Measurements from ENCODE around the gene CDC42EP5.
A peak's percentile ranks its signal among the peaks of the same experiment; 100 is the strongest.
"Not testable (repeated sequence)": the region's sequence is repeated elsewhere in the genome, so short reads cannot be mapped to it uniquely, and the experiment has no call there.

Gene CDC42EP5

GRCh38 chr19:54473071-54473891 is at the start of gene CDC42EP5:
CDC42EP5 (minus strand) TSS chr19:54473296; CDS start chr19:54465547, 7,749 bp downstream.
- DNase-seq = no peak

DNA sequence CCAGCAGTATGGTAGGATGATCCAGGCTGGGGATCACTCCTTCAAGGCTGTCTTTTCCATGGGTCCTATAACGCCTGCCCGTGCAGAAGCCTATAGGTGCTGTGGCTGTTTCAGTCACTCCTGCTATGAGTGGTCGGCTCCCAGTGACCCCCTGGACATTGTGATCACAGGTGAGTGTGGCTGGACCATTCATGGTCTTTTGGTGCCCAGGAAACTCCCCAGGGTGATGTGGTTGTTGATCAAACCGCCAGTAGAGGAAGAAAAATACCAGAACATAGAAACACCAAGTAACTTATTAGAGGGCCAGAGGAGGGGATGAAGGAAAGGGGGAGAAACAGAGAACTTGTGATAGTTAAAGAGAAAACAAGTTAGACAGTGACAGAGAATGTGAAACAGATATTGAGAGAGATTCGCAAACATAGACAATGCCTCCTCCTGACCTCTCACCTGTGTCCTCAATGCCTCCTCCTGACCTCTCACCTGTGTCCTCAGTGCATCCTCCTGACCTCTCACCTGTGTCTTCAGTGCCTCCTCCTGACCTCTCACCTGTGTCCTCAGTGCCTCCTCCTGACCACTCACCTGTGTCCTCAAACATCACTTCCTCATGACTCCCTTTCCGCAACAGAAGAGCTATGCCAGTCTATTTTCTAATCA is 48.9 kb upstream of the CDC42EP5 start:
- DNase-seq = no peak

GRCh38 chr19:54521022-54521859 is 48.1 kb upstream of the CDC42EP5 start:
- no peak for DNase-seq

DNA sequence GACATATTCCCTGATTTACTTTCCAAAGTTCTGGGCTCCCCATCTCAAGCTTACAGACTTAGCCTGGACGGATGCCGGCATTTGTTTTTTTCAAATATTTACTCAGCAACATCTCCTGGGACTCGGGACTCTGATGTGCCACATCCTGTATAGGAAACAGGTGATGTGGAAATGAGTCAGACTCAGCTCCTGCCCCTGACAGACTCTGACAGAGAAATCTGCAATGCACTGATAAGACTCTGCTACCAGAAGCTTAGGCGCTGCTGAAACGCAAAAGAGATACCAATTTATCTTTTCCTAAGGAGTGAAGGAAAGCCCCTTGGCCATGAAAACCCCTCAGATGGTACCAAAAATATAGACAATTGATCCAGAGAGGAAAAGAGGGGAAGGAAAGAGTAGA is 45.7 kb upstream of the CDC42EP5 start:
- DNase-seq = no peak

DNA sequence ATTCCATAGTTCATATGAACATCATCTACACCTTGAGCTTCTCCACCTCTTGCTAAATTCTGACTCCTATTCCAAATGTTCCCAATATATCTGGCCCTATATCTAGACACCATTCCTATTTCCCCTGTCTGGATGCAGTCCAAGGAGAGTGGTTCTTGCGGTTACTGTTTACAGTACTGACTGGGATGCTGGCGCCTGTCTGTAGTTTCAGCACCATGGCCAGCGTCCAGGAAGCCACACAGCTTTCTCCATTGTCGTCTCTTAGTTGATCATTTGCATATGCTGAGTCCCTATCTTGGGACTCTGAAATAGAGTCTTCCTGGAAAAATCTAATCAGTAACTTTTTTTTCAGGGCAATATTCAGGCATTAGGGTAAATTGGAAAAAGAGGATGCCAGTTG is 44.4 kb upstream of the CDC42EP5 start:
- peak; percentile 64 for DNase-seq

DNA sequence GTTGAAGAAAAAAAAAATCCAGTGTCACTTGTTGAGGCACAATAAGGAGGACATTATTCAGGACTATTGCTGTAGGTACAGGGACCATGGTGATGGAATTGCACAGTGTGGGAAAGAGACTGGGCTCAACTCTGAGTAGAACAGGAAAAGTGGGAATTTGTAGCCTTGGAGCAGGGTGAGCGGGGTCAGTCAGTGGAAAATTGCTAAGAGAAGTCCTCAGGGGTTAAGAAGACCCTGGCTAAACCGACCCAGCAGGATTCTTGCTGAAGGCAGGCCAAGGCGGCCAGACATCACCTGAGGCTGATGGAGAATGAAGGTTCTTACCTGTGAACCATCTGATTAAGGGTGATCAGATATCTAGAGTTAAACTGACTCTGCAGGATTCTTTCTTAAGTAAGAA is 42.1 kb upstream of the CDC42EP5 start:
- no peak for DNase-seq

- not testable (repeated sequence) for DNase-seq
Measured at GRCh38 chr19:54509200-54509940, 36.3 kb upstream of the CDC42EP5 start.

GRCh38 chr19:54508487-54508886 is 35.4 kb upstream of the CDC42EP5 start:
- DNase-seq = not testable (repeated sequence)

GRCh38 chr19:54507824-54508223 is 34.7 kb upstream of the CDC42EP5 start:
- DNase-seq = no peak

- not testable (repeated sequence) for DNase-seq
Measured at GRCh38 chr19:54507038-54507717, 34.1 kb upstream of the CDC42EP5 start.

DNA sequence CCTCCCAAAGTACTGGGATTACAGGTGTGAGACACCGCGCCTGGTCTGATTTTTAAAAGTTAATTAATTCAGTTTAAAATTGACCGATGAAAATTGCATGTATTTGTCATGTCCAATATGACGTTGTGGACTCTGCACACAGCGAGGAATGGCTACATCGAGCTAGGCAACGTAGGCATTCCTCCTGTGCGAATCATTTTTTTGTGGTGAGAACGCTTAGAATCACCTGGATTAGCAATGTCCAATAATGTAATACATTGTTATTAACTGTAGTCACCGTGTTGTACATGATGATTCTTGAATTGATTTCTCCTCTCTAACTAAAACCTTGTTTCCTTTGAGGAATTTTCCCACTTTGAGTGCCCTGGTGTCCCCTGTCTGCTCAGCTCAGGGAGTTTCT is 33.0 kb upstream of the CDC42EP5 start:
- DNase-seq = no peak

GRCh38 chr19:54505542-54505941 is 32.4 kb upstream of the CDC42EP5 start:
- DNase-seq = not testable (repeated sequence)

GRCh38 chr19:54502518-54503048 is 29.5 kb upstream of the CDC42EP5 start, which contains the start of gene LAIR2:
LAIR2 (plus strand) TSS chr19:54502831; CDS start chr19:54502919, 88 bp downstream.
- DNase-seq = no peak

GRCh38 chr19:54498451-54498772 is 25.3 kb upstream of the CDC42EP5 start:
- not testable (repeated sequence) for DNase-seq

DNA sequence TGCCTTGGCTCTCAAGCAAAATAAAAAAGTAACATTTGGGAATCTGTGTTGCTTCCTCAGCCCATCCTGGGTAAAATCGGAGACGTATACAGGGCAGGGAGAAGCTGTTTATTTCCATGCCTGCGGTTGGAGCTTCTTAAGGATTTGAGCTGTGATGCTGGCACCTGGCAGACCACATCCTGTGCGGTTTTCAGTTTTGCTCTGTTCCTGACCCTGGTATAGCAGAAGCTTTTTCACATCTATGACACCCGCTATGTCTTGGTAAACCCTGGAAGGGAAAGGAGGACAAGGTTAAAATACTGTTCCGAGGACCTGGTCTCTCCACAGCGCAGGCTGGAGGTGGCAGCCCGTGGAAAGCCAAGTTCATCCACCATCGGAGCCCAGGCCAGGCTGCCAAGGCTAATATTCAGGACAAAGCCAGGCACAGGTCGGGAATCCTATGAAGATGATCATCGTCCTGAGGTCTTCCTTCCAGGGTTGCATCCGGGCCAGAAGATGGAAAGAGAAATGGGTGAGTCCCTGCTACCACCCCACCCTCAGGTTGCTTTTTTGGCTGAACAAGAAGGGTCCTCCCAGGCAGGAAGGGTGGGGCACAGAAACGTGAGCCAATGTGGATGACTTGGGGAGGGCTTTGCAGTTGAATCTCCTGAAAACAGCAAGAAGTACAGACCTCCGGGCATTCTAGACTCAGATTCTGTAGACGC is 24.8 kb upstream of the CDC42EP5 start:
- not testable (repeated sequence) for DNase-seq

DNA sequence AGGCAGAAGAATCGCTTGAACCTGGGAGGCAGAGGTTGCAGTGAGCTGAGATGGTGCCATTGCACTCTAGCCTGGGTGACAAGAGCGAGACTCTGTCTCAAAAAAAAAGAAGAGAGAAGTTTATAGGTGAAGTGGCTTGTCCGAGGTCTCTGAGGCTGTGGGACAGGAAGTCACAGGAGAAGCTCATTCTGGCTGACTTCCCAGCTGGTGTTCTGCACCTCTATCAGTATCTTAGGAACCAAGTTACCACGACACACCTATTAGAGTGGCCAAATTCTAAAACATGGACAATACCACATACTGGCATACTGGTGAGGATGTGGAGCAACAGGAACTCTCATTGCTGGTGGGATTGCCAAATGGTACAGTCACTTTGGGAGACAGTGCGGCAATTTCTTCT is 22.2 kb upstream of the CDC42EP5 start:
- not testable (repeated sequence) for DNase-seq

DNA sequence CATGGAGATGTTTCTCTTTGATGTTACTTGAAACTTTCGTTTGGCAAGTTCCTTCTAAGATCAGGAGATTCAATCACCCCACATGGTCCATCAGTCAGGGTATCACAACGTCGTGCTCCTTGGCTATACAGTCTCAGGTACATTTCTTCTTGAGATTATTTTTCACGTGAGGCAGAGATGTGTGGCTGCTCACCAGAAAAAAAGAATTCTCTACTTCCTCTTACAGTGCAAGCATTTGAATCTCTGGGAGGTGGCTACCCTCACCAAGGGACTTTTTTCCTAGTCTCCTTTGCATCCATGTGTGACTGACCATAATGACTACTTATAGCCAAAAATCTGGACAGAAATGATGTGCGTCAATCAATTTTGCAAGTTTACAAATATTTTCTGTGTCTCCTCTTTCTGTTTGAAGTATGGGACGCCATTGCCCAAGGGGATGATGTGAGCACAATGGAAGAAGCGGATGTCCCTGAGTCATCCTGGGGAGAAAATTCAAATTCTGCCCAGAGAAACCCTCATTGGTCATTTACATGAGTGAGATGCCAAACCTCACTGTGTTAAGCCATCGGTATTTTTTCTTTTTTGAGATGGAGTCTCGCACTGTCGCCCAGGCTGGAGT is 21.0 kb upstream of the CDC42EP5 start:
- DNase-seq = no peak

DNA sequence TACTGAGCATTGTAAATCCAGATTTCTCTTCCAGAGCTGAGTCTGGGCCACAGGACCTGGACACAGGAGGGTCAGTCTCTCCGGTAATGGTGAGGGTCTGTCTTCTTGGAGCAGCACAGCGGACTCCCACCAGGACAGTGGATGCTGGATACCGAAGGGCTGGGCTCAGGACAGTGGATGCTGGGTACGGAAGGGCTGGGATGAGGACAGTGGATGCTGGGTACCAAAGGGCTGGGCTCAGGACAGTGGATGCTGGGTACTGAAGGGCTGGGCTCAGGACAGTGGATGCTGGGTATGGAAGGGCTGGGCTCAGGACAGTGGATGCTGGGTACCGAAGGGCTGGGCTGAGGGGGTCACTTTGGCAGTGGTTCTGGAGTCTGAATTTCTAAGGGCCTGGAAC is 20.0 kb upstream of the CDC42EP5 start:
- DNase-seq = not testable (repeated sequence)

GRCh38 chr19:54492568-54492967 is 19.5 kb upstream of the CDC42EP5 start:
- no peak for DNase-seq

DNA sequence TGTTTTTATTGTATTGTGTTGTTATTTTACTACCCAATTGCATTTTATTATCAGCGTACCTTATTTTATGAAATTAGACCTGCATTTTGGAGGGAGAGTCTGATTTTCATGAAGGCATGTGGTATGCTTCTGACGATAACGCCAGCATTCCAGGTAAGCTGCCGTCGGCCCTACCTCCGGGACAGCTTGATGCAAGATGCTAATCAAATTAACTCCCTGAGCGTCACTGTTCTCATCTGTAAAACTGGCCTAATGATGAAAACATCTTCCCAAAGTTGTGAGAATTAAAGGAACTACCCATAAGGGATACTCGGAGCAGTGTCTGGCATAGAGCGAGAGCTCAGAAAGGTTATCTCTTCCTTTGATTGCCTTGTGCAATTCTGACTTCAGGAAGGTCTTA is 16.7 kb upstream of the CDC42EP5 start:
- no peak for DNase-seq

GRCh38 chr19:54489341-54489740 is 16.2 kb upstream of the CDC42EP5 start:
- DNase-seq = no peak

Measured in KG1 (cell line).